ENCODE measurements around the gene POLD4.

POLD4 gene

DNA sequence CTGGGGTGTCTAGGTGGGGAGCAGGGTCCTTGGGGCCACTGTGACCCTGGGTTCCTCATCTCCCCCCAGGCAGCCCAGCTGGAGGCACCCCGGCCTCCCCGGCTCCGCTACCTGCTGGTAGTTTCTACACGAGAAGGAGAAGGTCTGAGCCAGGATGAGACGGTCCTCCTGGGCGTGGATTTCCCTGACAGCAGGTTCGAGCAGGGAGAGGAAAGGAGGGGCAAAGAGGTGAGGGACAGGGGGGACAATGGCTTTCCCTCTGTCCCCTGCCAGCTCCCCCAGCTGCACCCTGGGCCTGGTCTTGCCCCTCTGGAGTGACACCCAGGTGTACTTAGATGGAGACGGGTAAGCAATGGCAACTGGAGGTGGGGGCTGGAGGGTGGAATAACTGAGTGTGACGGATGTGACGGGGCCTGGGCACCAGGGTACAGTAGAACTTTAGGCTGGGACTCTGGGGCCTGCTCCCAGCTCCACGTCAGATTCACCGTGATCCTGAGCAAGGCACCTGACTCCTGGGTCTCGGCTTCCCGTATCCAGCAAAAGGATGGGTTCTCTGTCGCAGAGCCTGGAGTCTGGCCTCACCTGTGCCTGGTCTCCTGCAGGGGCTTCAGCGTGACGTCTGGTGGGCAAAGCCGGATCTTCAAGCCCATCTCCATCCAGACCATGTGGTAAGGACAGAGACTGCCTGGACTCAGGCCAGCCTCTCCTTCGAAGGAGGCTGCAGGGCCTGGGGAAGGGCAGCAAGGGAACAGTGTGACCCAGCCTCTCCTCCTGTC is 46.4 kb downstream of the POLD4 start:
- H3K9me3 ChIP-seq (ENCODE audit: insufficient read depth, low read length, severe bottlenecking) = no peaks in the 10 kb centered on the region
- H3K4me2 ChIP-seq (ENCODE audit: insufficient read depth, low read length) = no peak overlapping the region
- no peaks in the 10 kb centered on the region for H3K79me2 ChIP-seq (ENCODE audit: insufficient read depth, low read length)
- no peak overlapping the region for H3K27ac ChIP-seq (ENCODE audit: low read length)
- H3K9ac ChIP-seq (ENCODE audit: low read depth, low read length) = no peak overlapping the region
- no peak overlapping the region for H2AFZ ChIP-seq (ENCODE audit: low read depth, low read length)
- no peak overlapping the region for H3K4me3 ChIP-seq (ENCODE audit: low read depth in 1 of 2, low read length in 2 of 2)
- DNase-seq (no peak), ATAC-seq (ENCODE audit: insufficient read depth, low read depth) (no peak)
- no peak for TF ChIP-seq EZH2 (IDR thresholded peaks at IDR 0.05; ENCODE audit: borderline replicate concordance, low read depth, low read length, severe bottlenecking)
- TF ChIP-seq, protein P1, sequence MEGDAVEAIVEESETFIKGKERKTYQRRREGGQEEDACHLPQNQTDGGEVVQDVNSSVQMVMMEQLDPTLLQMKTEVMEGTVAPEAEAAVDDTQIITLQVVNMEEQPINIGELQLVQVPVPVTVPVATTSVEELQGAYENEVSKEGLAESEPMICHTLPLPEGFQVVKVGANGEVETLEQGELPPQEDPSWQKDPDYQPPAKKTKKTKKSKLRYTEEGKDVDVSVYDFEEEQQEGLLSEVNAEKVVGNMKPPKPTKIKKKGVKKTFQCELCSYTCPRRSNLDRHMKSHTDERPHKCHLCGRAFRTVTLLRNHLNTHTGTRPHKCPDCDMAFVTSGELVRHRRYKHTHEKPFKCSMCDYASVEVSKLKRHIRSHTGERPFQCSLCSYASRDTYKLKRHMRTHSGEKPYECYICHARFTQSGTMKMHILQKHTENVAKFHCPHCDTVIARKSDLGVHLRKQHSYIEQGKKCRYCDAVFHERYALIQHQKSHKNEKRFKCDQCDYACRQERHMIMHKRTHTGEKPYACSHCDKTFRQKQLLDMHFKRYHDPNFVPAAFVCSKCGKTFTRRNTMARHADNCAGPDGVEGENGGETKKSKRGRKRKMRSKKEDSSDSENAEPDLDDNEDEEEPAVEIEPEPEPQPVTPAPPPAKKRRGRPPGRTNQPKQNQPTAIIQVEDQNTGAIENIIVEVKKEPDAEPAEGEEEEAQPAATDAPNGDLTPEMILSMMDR (IDR thresholded peaks at IDR 0.05; ENCODE audit: borderline replicate concordance, extremely low read depth, low read length, poor library complexity, severe bottlenecking) = no peak
- H3K27me3 ChIP-seq (ENCODE audit: insufficient read depth, low read length, poor library complexity) = no peaks in the 10 kb centered on the region
- peaks cover 10% of the 10 kb centered on the region for H3K36me3 ChIP-seq (ENCODE audit: insufficient read depth, low read length)
- no peaks in the 10 kb centered on the region for H3K4me1 ChIP-seq (ENCODE audit: insufficient read depth, low read length)
- H4K20me1 ChIP-seq (ENCODE audit: insufficient read depth, low read length) = peaks cover under 1% of the 10 kb centered on the region; the same call in 1 of the 2 replicates

DNA sequence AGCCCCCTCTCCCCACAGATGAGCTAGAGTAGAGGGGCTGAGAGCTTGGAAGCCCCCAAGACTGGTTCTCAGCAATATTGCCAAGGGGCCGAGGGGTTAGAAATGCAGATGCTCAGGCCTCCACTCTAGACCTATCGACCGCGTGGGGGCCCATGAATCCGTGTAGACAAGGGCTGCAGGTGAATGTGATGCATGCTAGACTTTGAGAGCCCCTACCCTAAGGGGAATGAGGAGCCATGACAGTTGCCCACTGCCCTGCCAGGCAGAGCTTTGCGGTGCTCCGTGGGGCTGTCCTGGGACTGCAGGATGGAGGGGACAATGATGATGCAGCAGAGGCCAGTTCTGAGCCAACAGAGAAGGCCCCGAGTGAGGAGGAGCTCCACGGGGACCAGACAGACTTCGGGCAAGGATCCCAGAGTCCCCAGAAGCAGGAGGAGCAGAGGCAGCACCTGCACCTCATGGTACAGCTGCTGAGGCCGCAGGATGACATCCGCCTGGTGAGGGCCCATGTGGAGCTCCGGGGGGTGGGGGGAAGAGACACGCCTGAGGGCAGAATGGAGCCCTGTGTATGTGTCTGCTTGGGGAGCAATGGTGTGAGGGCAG is 48.7 kb downstream of the POLD4 start:
- Histone ChIP-seq H3K4me2 (ENCODE audit: insufficient read depth, low read length) (no peak overlapping the region), H4K20me1 (ENCODE audit: insufficient read depth, low read length) (peaks cover 16% of the 10 kb centered on the region), H3K79me2 (ENCODE audit: insufficient read depth, low read length) (no peaks in the 10 kb centered on the region), H3K27ac (ENCODE audit: low read length) (no peak overlapping the region), H3K4me1 (ENCODE audit: insufficient read depth, low read length) (no peaks in the 10 kb centered on the region), H3K27me3 (ENCODE audit: insufficient read depth, low read length, poor library complexity) (no peaks in the 10 kb centered on the region), H3K36me3 (ENCODE audit: insufficient read depth, low read length) (peaks cover 34% of the 10 kb centered on the region), H3K9me3 (ENCODE audit: insufficient read depth, low read length, severe bottlenecking) (no peaks in the 10 kb centered on the region), H2AFZ (ENCODE audit: low read depth, low read length) (no peak overlapping the region), H3K9ac (ENCODE audit: low read depth, low read length) (no peak overlapping the region), H3K4me3 (ENCODE audit: low read depth in 1 of 2, low read length in 2 of 2) (no peak overlapping the region)
- ATAC-seq (ENCODE audit: insufficient read depth, low read depth) = 0 out of 3 replicates have a peak, but pooled peaks have one; percentile 25
- no peak for DNase-seq
- TF ChIP-seq, protein P1 (IDR thresholded peaks at IDR 0.05; ENCODE audit: borderline replicate concordance, extremely low read depth, low read length, poor library complexity, severe bottlenecking) = no peak
- TF ChIP-seq EZH2 (IDR thresholded peaks at IDR 0.05; ENCODE audit: borderline replicate concordance, low read depth, low read length, severe bottlenecking) = no peak

DNA sequence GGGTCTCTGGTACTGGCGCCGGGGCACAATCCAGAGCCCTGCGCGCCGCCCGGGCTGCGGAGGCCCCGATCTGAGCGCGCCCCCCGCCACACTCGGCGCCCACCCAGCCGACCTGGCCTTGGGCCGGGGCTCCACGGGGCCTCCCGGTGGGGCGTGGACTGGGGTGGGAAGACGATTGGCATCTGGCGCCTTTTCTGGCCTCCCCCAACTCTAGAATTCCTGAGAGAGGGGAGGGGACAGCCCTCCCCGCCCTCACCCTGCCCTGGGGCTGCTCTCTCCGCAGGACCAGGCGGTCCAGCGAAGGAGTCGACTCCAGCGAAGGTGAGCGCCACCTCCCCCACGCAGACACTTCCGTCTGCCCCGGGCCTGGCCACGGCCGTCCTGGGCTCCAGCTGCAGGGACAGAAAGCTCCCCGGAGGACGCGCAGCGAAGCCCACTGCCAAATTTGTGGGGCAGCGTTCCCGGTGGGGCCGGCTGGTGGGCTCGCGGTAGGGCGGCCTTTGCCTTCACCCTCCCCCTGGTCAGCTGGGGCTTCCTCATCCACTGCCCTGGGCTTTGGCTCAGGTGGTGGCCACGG is 49.4 kb downstream of the POLD4 start:
- peaks cover 23% of the 10 kb centered on the region for H4K20me1 ChIP-seq (ENCODE audit: insufficient read depth, low read length)
- H3K27me3 ChIP-seq (ENCODE audit: insufficient read depth, low read length, poor library complexity) = no peaks in the 10 kb centered on the region
- H3K9ac ChIP-seq (ENCODE audit: low read depth, low read length) = no peak overlapping the region
- peaks cover 41% of the 10 kb centered on the region for H3K36me3 ChIP-seq (ENCODE audit: insufficient read depth, low read length)
- H3K4me3 ChIP-seq (ENCODE audit: low read depth in 1 of 2, low read length in 2 of 2) = no peak overlapping the region
- TF ChIP-seq, protein P1 (IDR thresholded peaks at IDR 0.05; ENCODE audit: borderline replicate concordance, extremely low read depth, low read length, poor library complexity, severe bottlenecking) = no peak
- TF ChIP-seq EZH2 (IDR thresholded peaks at IDR 0.05; ENCODE audit: borderline replicate concordance, low read depth, low read length, severe bottlenecking) = no peak
- H3K4me1 ChIP-seq (ENCODE audit: insufficient read depth, low read length) = no peaks in the 10 kb centered on the region
- H3K27ac ChIP-seq (ENCODE audit: low read length) = no peak overlapping the region
- no peak overlapping the region for H2AFZ ChIP-seq (ENCODE audit: low read depth, low read length)
- H3K79me2 ChIP-seq (ENCODE audit: insufficient read depth, low read length) = peaks cover 6% of the 10 kb centered on the region; the same call in 1 of the 2 replicates
- H3K9me3 ChIP-seq (ENCODE audit: insufficient read depth, low read length, severe bottlenecking) = no peaks in the 10 kb centered on the region
- H3K4me2 ChIP-seq (ENCODE audit: insufficient read depth, low read length) = no peak overlapping the region
- ATAC-seq (ENCODE audit: insufficient read depth, low read depth) = peak; percentile 20; the same call in 1 of the 3 replicates
- no peak for DNase-seq
